Neural progenitor cell (in vitro differentiated cells): ENCODE measurements around the gene KIAA1210.

Experiments
- CTCF ChIP-seq: fragments of 200-600 bp; sonication (generic); IDR thresholded peaks from 2 replicates; pipeline ENCODE4 v1.5.1; 2017; ENCODE audit warnings: antibody characterized with exemption, mild to moderate bottlenecking
- EZH2phosphoT487 ChIP-seq: fragments of 200-600 bp; sonication (generic); IDR thresholded peaks from 2 replicates; pipeline ENCODE4 v1.6.1; 2017; ENCODE audit warnings: antibody characterized with exemption

- TF ChIP-seq EZH2phosphoT487 (no peak), CTCF (no peak)
Observed at GRCh38 chrX:119041175-119041574, 86.4 kb downstream of the KIAA1210 start.
